ENCODE results near the gene RRAD. TPM values are rescaled to one million over a fixed set of nuclear protein-coding genes. Genes with fewer than 3 reads are reported as not detected.

The RRAD gene
- total RNA-seq, 1 donor from 2014 or later, result 12.1 TPM

- H3K36me3 ChIP-seq (ENCODE audit: insufficient read depth, low read length), result no peaks in the 10 kb centered on the region
- no peak overlapping the region for H3K4me3 Mint-ChIP-seq (ENCODE audit: unreplicated experiment)
- peaks cover 6% of the 10 kb centered on the region for H3K9me3 Mint-ChIP-seq (ENCODE audit: unreplicated experiment)
- peaks cover 11% of the 10 kb centered on the region for H3K27me3 ChIP-seq (ENCODE audit: insufficient read depth, low read length)
- H3K9ac ChIP-seq (ENCODE audit: low read length), result no peak overlapping the region
- no peaks in the 10 kb centered on the region for H3K79me2 ChIP-seq (ENCODE audit: insufficient read depth, low read length)
- no peak for TF ChIP-seq CTCF (IDR thresholded peaks at IDR 0.05; ENCODE audit: insufficient read depth, low read depth, low read length)
- no peak for TF ChIP-seq EZH2 (IDR thresholded peaks at IDR 0.05; ENCODE audit: insufficient read depth, low read length)
- H3K4me1 ChIP-seq (ENCODE audit: insufficient read depth, low read length), result no peaks in the 10 kb centered on the region
- H2AFZ ChIP-seq (ENCODE audit: low read depth, low read length), result no peak overlapping the region
- no peak overlapping the region for H3K4me3 ChIP-seq (ENCODE audit: insufficient read depth, low read depth, low read length)
- no peak overlapping the region for H3K27ac Mint-ChIP-seq (ENCODE audit: unreplicated experiment)
- FAIRE-seq (no peak), DNase-seq (ENCODE audit: low read depth) (no peak)
- peaks cover 4% of the 10 kb centered on the region for H3K36me3 Mint-ChIP-seq (ENCODE audit: low read depth, unreplicated experiment)
- no peaks in the 10 kb centered on the region for H4K20me1 ChIP-seq (ENCODE audit: insufficient read depth, low read length)
- H3K4me1 Mint-ChIP-seq (ENCODE audit: low read depth, unreplicated experiment), result peaks cover 13% of the 10 kb centered on the region
- no peak overlapping the region for H3K27ac ChIP-seq (ENCODE audit: low read depth, low read length)
- peaks cover 46% of the 10 kb centered on the region for H3K27me3 Mint-ChIP-seq (ENCODE audit: low read depth, unreplicated experiment)
- H3K4me2 ChIP-seq (ENCODE audit: low read length), result no peak overlapping the region
- H3K9me3 ChIP-seq (ENCODE audit: insufficient read depth, low read depth, low read length), result no peaks in the 10 kb centered on the region
Measured at GRCh38 chr16:66908762-66909559, 16.4 kb downstream of the RRAD start.

DNA sequence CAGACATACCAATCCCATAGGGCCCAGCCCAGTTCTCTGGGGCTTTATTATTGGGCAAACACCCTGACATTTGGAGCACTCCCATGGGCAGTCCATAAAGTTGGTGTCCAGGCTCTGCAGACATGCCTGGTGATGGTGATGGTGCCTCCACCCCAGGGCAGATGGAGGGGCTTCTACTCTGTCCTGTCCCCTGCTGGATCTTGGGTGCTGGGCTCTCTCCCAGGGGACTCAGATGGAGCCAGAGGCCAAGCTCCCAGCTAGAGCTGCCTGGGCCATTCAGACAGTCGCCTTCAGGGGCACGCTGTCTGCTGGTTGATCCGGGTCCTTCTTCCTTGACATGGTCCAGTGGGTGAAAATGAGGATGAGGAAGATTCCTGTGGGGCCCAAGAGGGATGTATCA lies 17.2 kb downstream of the RRAD start:
- no peak overlapping the region for H3K4me3 ChIP-seq (ENCODE audit: insufficient read depth, low read depth, low read length)
- no peaks in the 10 kb centered on the region for H3K36me3 ChIP-seq (ENCODE audit: insufficient read depth, low read length)
- H3K4me3 Mint-ChIP-seq (ENCODE audit: unreplicated experiment), result no peak overlapping the region
- H3K4me1 ChIP-seq (ENCODE audit: insufficient read depth, low read length), result no peaks in the 10 kb centered on the region
- H3K9me3 ChIP-seq (ENCODE audit: insufficient read depth, low read depth, low read length), result no peaks in the 10 kb centered on the region
- TF ChIP-seq CTCF (IDR thresholded peaks at IDR 0.05; ENCODE audit: insufficient read depth, low read depth, low read length), result no peak
- no peak for TF ChIP-seq EZH2 (IDR thresholded peaks at IDR 0.05; ENCODE audit: insufficient read depth, low read length)
- no peak overlapping the region for H3K4me2 ChIP-seq (ENCODE audit: low read length)
- H3K79me2 ChIP-seq (ENCODE audit: insufficient read depth, low read length), result no peaks in the 10 kb centered on the region
- peaks cover 6% of the 10 kb centered on the region for H3K9me3 Mint-ChIP-seq (ENCODE audit: unreplicated experiment)
- peaks cover 13% of the 10 kb centered on the region for H3K4me1 Mint-ChIP-seq (ENCODE audit: low read depth, unreplicated experiment)
- no peak for DNase-seq (ENCODE audit: low read depth)
- peaks cover 11% of the 10 kb centered on the region for H3K27me3 ChIP-seq (ENCODE audit: insufficient read depth, low read length)
- no peak overlapping the region for H2AFZ ChIP-seq (ENCODE audit: low read depth, low read length)
- H3K27ac ChIP-seq (ENCODE audit: low read depth, low read length), result no peak overlapping the region
- no peak overlapping the region for H3K27ac Mint-ChIP-seq (ENCODE audit: unreplicated experiment)
- H3K36me3 Mint-ChIP-seq (ENCODE audit: low read depth, unreplicated experiment), result peaks cover 4% of the 10 kb centered on the region
- FAIRE-seq, result no peak
- no peak overlapping the region for H3K9ac ChIP-seq (ENCODE audit: low read length)
- peaks cover 41% of the 10 kb centered on the region for H3K27me3 Mint-ChIP-seq (ENCODE audit: low read depth, unreplicated experiment)
- no peaks in the 10 kb centered on the region for H4K20me1 ChIP-seq (ENCODE audit: insufficient read depth, low read length)

All from astrocyte (in vitro differentiated cells and primary cell).